Gastrocnemius medialis (tissue), 4 donors: ENCODE results near the gene SULT6B1. TPM values are rescaled to one million over a fixed set of nuclear protein-coding genes. Genes with fewer than 3 reads are reported as not detected.
A peak's percentile ranks its signal among the peaks of the same experiment; 100 is the strongest.

ENCODE experiments used
- ATAC-seq, 2 donors: fragments of 150-250 bp; one replicate each; pipeline ENCODE4 v1.9.1; 2016
- DNase-seq, 2 donors: peaks; one replicate each; pipeline ENCODE4 v3.0.0-alpha.2; 2019
- H3K27ac ChIP-seq, 4 donors: fragments of 200-600 bp; sonication (generic); 1 replicate in 1 of 4; 2 replicates in 3 of 4; pipeline ENCODE4 v1.5.1; 2016 to 2018; ENCODE audit warnings: mild to moderate bottlenecking in 2 of 4, moderate library complexity in 1 of 4
- H3K27me3 ChIP-seq, 3 donors: fragments of 200-600 bp; sonication (generic) in 2 of 3; 1 replicate in 1 of 3; 2 replicates in 2 of 3; pipeline versions ENCODE4 v1.5.1 to v1.6.0; 2016 to 2019; ENCODE audit warnings: mild to moderate bottlenecking in 1 of 3, moderate library complexity in 1 of 3
- H3K36me3 ChIP-seq, 2 donors: fragments of 200-600 bp; sonication (generic) in 1 of 2; one replicate each; pipeline ENCODE4 v1.5.1; 2017 to 2018
- H3K4me1 ChIP-seq, 2 donors: fragments of 200-600 bp; sonication (generic) in 1 of 2; one replicate each; pipeline ENCODE4 v1.5.1; 2016 to 2017; ENCODE audit warnings: mild to moderate bottlenecking in 2 of 2
- H3K4me3 ChIP-seq, 4 donors: fragments of 200-600 bp; sonication (generic) in 3 of 4; 1 replicate in 1 of 4; 2 replicates in 3 of 4; pipeline ENCODE4 v1.5.1; 2016 to 2019; ENCODE audit warnings: mild to moderate bottlenecking in 2 of 4
- H3K9me3 ChIP-seq, 3 donors: fragments of 200-600 bp; sonication (generic) in 2 of 3; 1 replicate in 1 of 3; 2 replicates in 2 of 3; pipeline ENCODE4 v1.5.1; 2016 to 2019
- POLR2A ChIP-seq, 2 donors: fragments of 450-650 bp; IDR thresholded peaks; one replicate each; pipeline ENCODE4 v1.6.1; 2017; ENCODE audit warnings: antibody characterized with exemption in 2 of 2, mild to moderate bottlenecking in 2 of 2, moderate library complexity in 2 of 2
- in situ Hi-C, 4 donors: fragments of 200-750 bp; cut with MboI; loops; one replicate each; pipeline versions ENCODE4 v1.15.0 to v1.8.0; 2017; ENCODE audit warnings: low sequenced_read_pairs in 4 of 4
- intact Hi-C: fragments of 100-400 bp; cut with DNase I; formaldehyde crosslinking; loops from one replicate; pipeline ENCODE4 v1.15.1; 2023; ENCODE audit warnings: low total_unique reads
- total RNA-seq, 4 donors: library from RNA; depleted of rRNA; stranded (reverse); fragments of >200 nt; gene quantifications; one replicate each; pipeline versions ENCODE4 v1.1.0 to v1.2.3, GENCODE V29; 2016
- TF ChIP-seq, protein P1 (sequence below), 5 experiments: fragments of 450-650 bp in 3 of 5; fragments of 200-600 bp in 2 of 5; sonication (generic) in 2 of 5; IDR thresholded peaks in 4 of 5; conservative IDR thresholded peaks in 1 of 5; 1 replicate in 4 of 5; 2 replicates in 1 of 5; pipeline ENCODE4 v1.5.1; 2016 to 2019; ENCODE audit warnings: antibody characterized with exemption in 5 of 5, mild to moderate bottlenecking in 3 of 5, moderate library complexity in 3 of 5

The SULT6B1 gene
- total RNA-seq, 4 donors from 2014 or later, result not detected

DNA sequence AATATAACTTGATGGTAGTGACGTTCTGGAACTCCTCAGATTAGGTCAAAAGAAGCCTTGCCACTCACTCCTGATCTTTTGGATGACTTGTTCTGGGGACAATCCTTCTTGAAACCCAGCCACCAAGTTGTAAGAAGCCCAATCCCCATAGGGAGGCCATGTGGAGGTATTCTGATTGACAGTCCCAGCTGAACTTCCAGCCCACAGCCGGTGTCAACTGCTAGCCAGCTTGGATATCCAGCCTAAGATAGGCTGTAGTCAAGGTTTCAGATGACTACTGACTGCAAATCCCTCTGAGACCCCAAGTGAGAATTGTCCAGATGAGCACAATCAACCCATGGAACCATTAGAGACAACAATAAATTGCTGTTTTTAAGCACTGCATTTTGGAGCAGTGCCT, 63.1 kb downstream of the SULT6B1 start:
- Histone ChIP-seq H3K9me3 (no peaks in the 10 kb centered on the region), H3K27ac (peak overlapping the region in 1 of 4 donors; percentile 36), H3K27me3 (no peaks in the 10 kb centered on the region), H3K4me3 (no peak overlapping the region), H3K4me1 (no peaks in the 10 kb centered on the region), H3K36me3 (peaks cover 0 to 20% of the 10 kb centered on the region in 2 donors)
- no peak for TF ChIP-seq POLR2A (IDR thresholded peaks at IDR 0.05)
- TF ChIP-seq, protein P1, sequence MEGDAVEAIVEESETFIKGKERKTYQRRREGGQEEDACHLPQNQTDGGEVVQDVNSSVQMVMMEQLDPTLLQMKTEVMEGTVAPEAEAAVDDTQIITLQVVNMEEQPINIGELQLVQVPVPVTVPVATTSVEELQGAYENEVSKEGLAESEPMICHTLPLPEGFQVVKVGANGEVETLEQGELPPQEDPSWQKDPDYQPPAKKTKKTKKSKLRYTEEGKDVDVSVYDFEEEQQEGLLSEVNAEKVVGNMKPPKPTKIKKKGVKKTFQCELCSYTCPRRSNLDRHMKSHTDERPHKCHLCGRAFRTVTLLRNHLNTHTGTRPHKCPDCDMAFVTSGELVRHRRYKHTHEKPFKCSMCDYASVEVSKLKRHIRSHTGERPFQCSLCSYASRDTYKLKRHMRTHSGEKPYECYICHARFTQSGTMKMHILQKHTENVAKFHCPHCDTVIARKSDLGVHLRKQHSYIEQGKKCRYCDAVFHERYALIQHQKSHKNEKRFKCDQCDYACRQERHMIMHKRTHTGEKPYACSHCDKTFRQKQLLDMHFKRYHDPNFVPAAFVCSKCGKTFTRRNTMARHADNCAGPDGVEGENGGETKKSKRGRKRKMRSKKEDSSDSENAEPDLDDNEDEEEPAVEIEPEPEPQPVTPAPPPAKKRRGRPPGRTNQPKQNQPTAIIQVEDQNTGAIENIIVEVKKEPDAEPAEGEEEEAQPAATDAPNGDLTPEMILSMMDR (IDR thresholded peaks at IDR 0.05 in 4 of 5, conservative IDR thresholded peaks at IDR 0.05 in 1 of 5), result no peak
- DNase-seq (peak in 1 of 2 donors; percentile 32), ATAC-seq (peak in 1 of 2 donors; percentile 68)
- in situ Hi-C loops, result no loop called here
- intact Hi-C loops, result no loop called here

DNA sequence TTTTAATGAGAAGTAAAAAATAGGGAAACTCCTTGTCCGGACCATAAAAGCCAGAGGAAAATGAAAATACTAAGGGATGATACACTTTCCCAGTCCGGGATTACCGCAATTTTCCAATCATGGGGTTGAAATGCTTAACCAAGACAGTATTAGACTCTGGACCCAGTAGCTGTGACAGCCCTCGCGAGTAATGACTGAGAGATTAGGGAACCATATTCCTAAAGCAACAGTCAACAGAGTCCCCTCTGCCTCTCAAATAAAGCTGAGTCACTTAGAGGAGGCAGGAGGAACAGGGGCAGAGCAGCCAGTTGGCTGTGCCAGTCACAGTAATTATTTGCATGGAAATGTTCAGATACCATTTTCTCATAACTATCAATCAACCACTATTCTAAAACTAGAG, 69.3 kb downstream of the SULT6B1 start:
- DNase-seq (no peak), ATAC-seq (no peak)
- Histone ChIP-seq H3K4me1 (no peaks in the 10 kb centered on the region), H3K9me3 (no peaks in the 10 kb centered on the region), H3K27ac (no peak overlapping the region), H3K4me3 (no peak overlapping the region), H3K36me3 (peaks cover 0 to 28% of the 10 kb centered on the region in 2 donors), H3K27me3 (no peaks in the 10 kb centered on the region)
- no peak for TF ChIP-seq POLR2A (IDR thresholded peaks at IDR 0.05)
- TF ChIP-seq, protein P1 (IDR thresholded peaks at IDR 0.05 in 4 of 5, conservative IDR thresholded peaks at IDR 0.05 in 1 of 5), result no peak
- in situ Hi-C loops (no loop called here), intact Hi-C loops (no loop called here)

Other genes starting within 250 kb of the SULT6B1 start
- gene STRN, start 222.1 kb downstream of the SULT6B1 start, total RNA-seq, result 10 to 100 TPM; 21.3 to 52.0 (median 38.5) TPM
- gene HEATR5B, start 104.3 kb downstream of the SULT6B1 start, total RNA-seq, result 1 to 10 TPM; 6.8 to 10.0 (median 9.8) TPM
- 1 to 10 TPM; 2.5 to 3.7 (median 3.0) TPM for gene GPATCH11, start 104.2 kb downstream of the SULT6B1 start, total RNA-seq
- 10 to 100 TPM in 1 of 4 donors, 1 to 10 TPM in 3; 3.9 to 11.0 (median 6.9) TPM for gene EIF2AK2, start 31.7 kb downstream of the SULT6B1 start, total RNA-seq
- 10 to 100 TPM; 19.9 to 33.1 (median 24.1) TPM for gene CEBPZOS, start 7.8 kb upstream of the SULT6B1 start, total RNA-seq
- gene CEBPZ, start 42.9 kb upstream of the SULT6B1 start, total RNA-seq, result 10 to 100 TPM; 43.2 to 75.0 (median 51.9) TPM
- 10 to 100 TPM; 13.7 to 24.0 (median 19.9) TPM for gene NDUFAF7, start 43.0 kb upstream of the SULT6B1 start, total RNA-seq
- 10 to 100 TPM; 11.0 to 34.4 (median 14.9) TPM for gene PRKD3, start 136.2 kb upstream of the SULT6B1 start, total RNA-seq
- 1 to 10 TPM; 1.5 to 6.4 (median 4.7) TPM for gene QPCT, start 156.0 kb upstream of the SULT6B1 start, total RNA-seq